ENCODE results near the gene PHLDA2. TPM values are rescaled to one million over a fixed set of nuclear protein-coding genes. Genes with fewer than 3 reads are reported as not detected.

Gene PHLDA2
- total and polyA plus RNA-seq, 9 of the 15 experiments (the other 6 are each of a cell fraction or from before 2014, with no cell fraction given), result 0.43 to 42.4 (median 4.7) TPM

- TF ChIP-seq UBTF (IDR thresholded peaks at IDR 0.05; ENCODE audit: borderline replicate concordance in 1 of 2, low read depth in 2 of 2, low read length in 2 of 2), result peak in 1 of 2 experiments; percentile 2; a peak in 2 of 4 replicates
- peak; percentile 80; the same call in 1 of the 2 replicates for TF ChIP-seq PTBP1 (IDR thresholded peaks at IDR 0.05; ENCODE audit: low read depth, low read length)
- peak; percentile 19; the same call in 1 of the 2 replicates for TF ChIP-seq ZBTB1 (CRISPR knock-in tag; IDR thresholded peaks at IDR 0.05; ENCODE audit: borderline replicate concordance, low read depth)
- TF ChIP-seq THAP12 (CRISPR knock-in tag; IDR thresholded peaks at IDR 0.05), result no peak
- TF ChIP-seq SPI1 (IDR thresholded peaks at IDR 0.05; ENCODE audit: borderline replicate concordance, low read depth, low read length), result peak; percentile 67; the same call in 1 of the 2 replicates
- TF ChIP-seq ZNF830 (CRISPR knock-in tag; IDR thresholded peaks at IDR 0.05), result peak; percentile 67; the same call in 1 of the 2 replicates
- no peak for TF ChIP-seq IFI16 (CRISPR knock-in tag; IDR thresholded peaks at IDR 0.05)
- TF ChIP-seq ZBTB26 (CRISPR knock-in tag; IDR thresholded peaks at IDR 0.05), result no peak
- TF ChIP-seq ARID3A (IDR thresholded peaks at IDR 0.05; ENCODE audit: borderline replicate concordance, low read depth, low read length), result 0 out of 2 replicates have a peak, but pooled peaks have one; percentile 6
- TF ChIP-seq HOMEZ (CRISPR knock-in tag; IDR thresholded peaks at IDR 0.05), result no peak
- no peak for TF ChIP-seq FOXK1 (CRISPR knock-in tag; IDR thresholded peaks at IDR 0.05; ENCODE audit: borderline replicate concordance)
- no peak for TF ChIP-seq ZNF354B (CRISPR knock-in tag; IDR thresholded peaks at IDR 0.05)
- TF ChIP-seq SNIP1 (IDR thresholded peaks at IDR 0.05; ENCODE audit: low read depth), result no peak
- TF ChIP-seq ATF2 (CRISPR knock-in tag; IDR thresholded peaks at IDR 0.05), result no peak
Observed at GRCh38 chr11:2929950-2930703, 907 bp upstream of the PHLDA2 start (continued).

Data from K562 (cell line).